SU-DHL-6 (cell line): Measurements from ENCODE around the gene LHFPL6.

ENCODE experiments used
- H2AFZ ChIP-seq: fragments of 200-600 bp; sonication (generic); 2 replicates; pipeline ENCODE4 v1.6.1; 2014; ENCODE audit warnings: low read depth, mild to moderate bottlenecking, moderate library complexity, mixed read lengths, antibody characterized with exemption, low read length; ENCODE audit not compliant: severe bottlenecking
- H3F3A ChIP-seq: fragments of 200-600 bp; shearing (Covaris generic); 2 replicates; pipeline ENCODE4 v1.6.0; 2016; ENCODE audit warnings: antibody characterized with exemption, mild to moderate bottlenecking; ENCODE audit not compliant: insufficient read depth
- H3K27ac ChIP-seq: fragments of 200-600 bp; sonication (generic); 2 replicates; pipeline ENCODE4 v1.5.1; 2016; ENCODE audit warnings: low read depth, mild to moderate bottlenecking, low read length, moderate library complexity, mixed read lengths
- H3K27me3 ChIP-seq: fragments of 200-600 bp; sonication (generic), shearing (Covaris generic); 2 replicates; pipeline ENCODE4 v1.6.0; 2014; ENCODE audit warnings: mild to moderate bottlenecking, low read length
- H3K36me3 ChIP-seq: fragments of 200-600 bp; sonication (generic); 2 replicates; pipeline ENCODE4 v1.6.1; 2014; ENCODE audit warnings: mild to moderate bottlenecking, low read length, mixed read lengths
- H3K4me2 ChIP-seq: fragments of 300-600, 200-600 bp; shearing (Covaris generic), sonication (generic); 2 replicates; pipeline ENCODE4 v1.6.0; 2014; ENCODE audit warnings: low read length, low read depth, mild to moderate bottlenecking; ENCODE audit not compliant: poor library complexity, severe bottlenecking
- H3K4me3 ChIP-seq: fragments of 200-600 bp; sonication (generic); 2 replicates; pipeline ENCODE4 v1.5.1; 2014; ENCODE audit warnings: antibody characterized with exemption, low read length, mild to moderate bottlenecking, mixed read lengths; ENCODE audit not compliant: insufficient read depth, poor library complexity, severe bottlenecking
- H3K79me2 ChIP-seq: fragments of 200-600 bp; sonication (generic); 2 replicates; pipeline ENCODE4 v1.6.1; 2014; ENCODE audit warnings: mild to moderate bottlenecking, low read length, moderate library complexity; ENCODE audit not compliant: insufficient read depth
- H3K9ac ChIP-seq: fragments of 200-600 bp; sonication (generic); 2 replicates; pipeline ENCODE4 v1.7.0; 2014; ENCODE audit warnings: mild to moderate bottlenecking, low read length
- H3K9me2 ChIP-seq: fragments of 200-600 bp; sonication (generic); replicated peaks from 2 replicates; pipeline ENCODE4 v1.6.1; 2014; ENCODE audit warnings: low read length; ENCODE audit not compliant: insufficient read depth
- H3K9me3 ChIP-seq: fragments of 200-600 bp; sonication (generic); 2 replicates; pipeline ENCODE4 v1.6.1; 2014; ENCODE audit warnings: low read length, mixed read lengths; ENCODE audit not compliant: insufficient read depth
- H4K20me1 ChIP-seq: fragments of 200-600 bp; sonication (generic); 2 replicates; pipeline ENCODE4 v1.6.1; 2014; ENCODE audit warnings: low read depth, mild to moderate bottlenecking, antibody characterized with exemption, low read length, moderate library complexity, mixed read lengths
- CTCF ChIP-seq: fragments of 200-600 bp; sonication (generic); IDR thresholded peaks from one replicate; pipeline ENCODE4 v1.5.1; 2017; ENCODE audit warnings: antibody characterized with exemption, mild to moderate bottlenecking, low read length, moderate library complexity; ENCODE audit not compliant: insufficient read depth, poor library complexity, severe bottlenecking
- EZH2phosphoT487 ChIP-seq: fragments of 200-600 bp; sonication (generic), shearing (Covaris generic); conservative IDR thresholded peaks from 2 replicates; pipeline ENCODE4 v1.6.1; 2018; ENCODE audit warnings: mild to moderate bottlenecking, antibody characterized with exemption, low read length, moderate library complexity, mixed read lengths

LHFPL6 gene

GRCh38 chr13:39377699-39378098 is 225.3 kb downstream of the LHFPL6 start:
- Histone ChIP-seq H4K20me1 (no peaks in the 10 kb centered on the region), H3K4me3 (no peak overlapping the region), H2AFZ (no peak overlapping the region), H3K4me2 (no peak overlapping the region), H3F3A (no peaks in the 10 kb centered on the region), H3K9me3 (no peaks in the 10 kb centered on the region), H3K9ac (no peak overlapping the region), H3K27ac (no peak overlapping the region), H3K79me2 (no peaks in the 10 kb centered on the region), H3K9me2 (no peaks in the 10 kb centered on the region), H3K36me3 (no peaks in the 10 kb centered on the region), H3K27me3 (no peaks in the 10 kb centered on the region)
- TF ChIP-seq CTCF (no peak), EZH2phosphoT487 (no peak)

- TF ChIP-seq EZH2phosphoT487, result no peak
- Histone ChIP-seq H3K9ac (no peak overlapping the region), H3K4me2 (no peak overlapping the region), H3K79me2 (no peaks in the 10 kb centered on the region), H3F3A (no peaks in the 10 kb centered on the region), H3K36me3 (no peaks in the 10 kb centered on the region), H3K27ac (no peak overlapping the region), H3K9me2 (no peaks in the 10 kb centered on the region), H3K9me3 (no peaks in the 10 kb centered on the region), H3K4me3 (no peak overlapping the region), H4K20me1 (no peaks in the 10 kb centered on the region), H3K27me3 (no peaks in the 10 kb centered on the region), H2AFZ (no peak overlapping the region)
Measured at GRCh38 chr13:39376076-39376475, 226.9 kb downstream of the LHFPL6 start.

- Histone ChIP-seq H4K20me1 (no peaks in the 10 kb centered on the region), H2AFZ (no peak overlapping the region), H3K9me2 (no peaks in the 10 kb centered on the region), H3K27me3 (no peaks in the 10 kb centered on the region), H3K4me3 (no peak overlapping the region), H3K4me2 (no peak overlapping the region), H3K27ac (no peak overlapping the region), H3K9ac (no peak overlapping the region), H3K36me3 (no peaks in the 10 kb centered on the region), H3K79me2 (no peaks in the 10 kb centered on the region), H3F3A (no peaks in the 10 kb centered on the region), H3K9me3 (no peaks in the 10 kb centered on the region)
- TF ChIP-seq CTCF (no peak), EZH2phosphoT487 (no peak)
Measured at GRCh38 chr13:39375601-39376000, 227.4 kb downstream of the LHFPL6 start.

GRCh38 chr13:39374741-39375189 is 228.2 kb downstream of the LHFPL6 start:
- H3K27me3 ChIP-seq, result no peaks in the 10 kb centered on the region
- H2AFZ ChIP-seq, result no peak overlapping the region
- no peaks in the 10 kb centered on the region for H3K79me2 ChIP-seq
- H3K9me3 ChIP-seq, result no peaks in the 10 kb centered on the region
- no peak overlapping the region for H3K4me3 ChIP-seq
- no peak for TF ChIP-seq EZH2phosphoT487
- TF ChIP-seq CTCF, result no peak
- H3K9ac ChIP-seq, result no peak overlapping the region
- H3K36me3 ChIP-seq, result no peaks in the 10 kb centered on the region
- no peak overlapping the region for H3K4me2 ChIP-seq
- no peaks in the 10 kb centered on the region for H3F3A ChIP-seq
- no peaks in the 10 kb centered on the region for H3K9me2 ChIP-seq
- H3K27ac ChIP-seq, result no peak overlapping the region
- no peaks in the 10 kb centered on the region for H4K20me1 ChIP-seq
